HCT116 (cell line): ENCODE data around the gene SGMS1.

Source experiments
- CEBPB ChIP-seq: IDR thresholded peaks from 2 replicates; pipeline ENCODE4 v1.6.1; 2012; ENCODE audit warnings: low read depth
- CTCF ChIP-seq, 3 experiments: fragments of 200-600 bp in 1 of 3; sonication (generic) in 1 of 3; IDR thresholded peaks in 2 of 3; conservative IDR thresholded peaks in 1 of 3; 2 replicates each; pipeline ENCODE4 v1.5.1; 2012 to 2017; ENCODE audit warnings: low read depth in 2 of 3, low read length in 2 of 3, antibody characterized with exemption in 1 of 3, borderline replicate concordance in 1 of 3, control low read depth in 1 of 3, mild to moderate bottlenecking in 1 of 3, mixed read lengths in 1 of 3, mixed run types in 1 of 3, moderate library complexity in 1 of 3; ENCODE audit not compliant: insufficient read depth in 1 of 3
- EGR1 ChIP-seq: IDR thresholded peaks from 2 replicates; pipeline ENCODE4 v1.6.1; 2012; ENCODE audit warnings: low read depth
- ELF1 ChIP-seq: IDR thresholded peaks from 2 replicates; pipeline ENCODE4 v1.6.1; 2012; ENCODE audit warnings: low read depth, borderline replicate concordance
- EZH2 ChIP-seq: fragments of 200-600 bp; sonication (generic); IDR thresholded peaks from 2 replicates; pipeline ENCODE4 v1.6.1; 2017; ENCODE audit warnings: antibody characterized with exemption, mixed run types
- MAX ChIP-seq: IDR thresholded peaks from 2 replicates; pipeline ENCODE4 v1.6.1; 2012
- POLR2A ChIP-seq: IDR thresholded peaks from 2 replicates; pipeline ENCODE4 v1.7.0; 2011; ENCODE audit warnings: borderline replicate concordance; ENCODE audit not compliant: insufficient read depth, insufficient read length; ENCODE audit errors: extremely low read depth
- POLR2AphosphoS5 ChIP-seq: IDR thresholded peaks from 2 replicates; pipeline ENCODE4 v1.6.1; 2011; ENCODE audit warnings: mild to moderate bottlenecking, low read depth, low read length, moderate library complexity
- RAD21 ChIP-seq: IDR thresholded peaks from 2 replicates; pipeline ENCODE4 v1.6.1; 2012; ENCODE audit warnings: low read depth, mild to moderate bottlenecking
- SP1 ChIP-seq: IDR thresholded peaks from 2 replicates; pipeline ENCODE4 v1.6.1; 2012; ENCODE audit warnings: low read depth
- ZFX ChIP-seq: fragments of 450-650 bp; IDR thresholded peaks from 2 replicates; pipeline ENCODE4 v1.6.1; 2017
- TF ChIP-seq, protein P1 (sequence below): IDR thresholded peaks from 2 replicates; pipeline ENCODE4 v1.6.1; 2012; ENCODE audit warnings: low read depth
- TF ChIP-seq, protein P2 (sequence below): IDR thresholded peaks from 2 replicates; pipeline ENCODE4 v1.6.1; 2011; ENCODE audit warnings: mild to moderate bottlenecking, low read length, moderate library complexity; ENCODE audit not compliant: insufficient replicate concordance; ENCODE audit errors: extremely low read depth

- TF ChIP-seq CTCF (IDR thresholded peaks at IDR 0.05 in 2 of 3, conservative IDR thresholded peaks at IDR 0.05 in 1 of 3; ENCODE audit: borderline replicate concordance in 1 of 3, insufficient read depth in 1 of 3, low read depth in 2 of 3, low read length in 2 of 3) (no peak), RAD21 (no peak), ZFX (no peak), POLR2A (no peak), EZH2 (no peak), EGR1 (no peak), MAX (no peak), CEBPB (no peak), SP1 (no peak), ELF1 (no peak), POLR2AphosphoS5 (no peak)
- TF ChIP-seq, protein P1, sequence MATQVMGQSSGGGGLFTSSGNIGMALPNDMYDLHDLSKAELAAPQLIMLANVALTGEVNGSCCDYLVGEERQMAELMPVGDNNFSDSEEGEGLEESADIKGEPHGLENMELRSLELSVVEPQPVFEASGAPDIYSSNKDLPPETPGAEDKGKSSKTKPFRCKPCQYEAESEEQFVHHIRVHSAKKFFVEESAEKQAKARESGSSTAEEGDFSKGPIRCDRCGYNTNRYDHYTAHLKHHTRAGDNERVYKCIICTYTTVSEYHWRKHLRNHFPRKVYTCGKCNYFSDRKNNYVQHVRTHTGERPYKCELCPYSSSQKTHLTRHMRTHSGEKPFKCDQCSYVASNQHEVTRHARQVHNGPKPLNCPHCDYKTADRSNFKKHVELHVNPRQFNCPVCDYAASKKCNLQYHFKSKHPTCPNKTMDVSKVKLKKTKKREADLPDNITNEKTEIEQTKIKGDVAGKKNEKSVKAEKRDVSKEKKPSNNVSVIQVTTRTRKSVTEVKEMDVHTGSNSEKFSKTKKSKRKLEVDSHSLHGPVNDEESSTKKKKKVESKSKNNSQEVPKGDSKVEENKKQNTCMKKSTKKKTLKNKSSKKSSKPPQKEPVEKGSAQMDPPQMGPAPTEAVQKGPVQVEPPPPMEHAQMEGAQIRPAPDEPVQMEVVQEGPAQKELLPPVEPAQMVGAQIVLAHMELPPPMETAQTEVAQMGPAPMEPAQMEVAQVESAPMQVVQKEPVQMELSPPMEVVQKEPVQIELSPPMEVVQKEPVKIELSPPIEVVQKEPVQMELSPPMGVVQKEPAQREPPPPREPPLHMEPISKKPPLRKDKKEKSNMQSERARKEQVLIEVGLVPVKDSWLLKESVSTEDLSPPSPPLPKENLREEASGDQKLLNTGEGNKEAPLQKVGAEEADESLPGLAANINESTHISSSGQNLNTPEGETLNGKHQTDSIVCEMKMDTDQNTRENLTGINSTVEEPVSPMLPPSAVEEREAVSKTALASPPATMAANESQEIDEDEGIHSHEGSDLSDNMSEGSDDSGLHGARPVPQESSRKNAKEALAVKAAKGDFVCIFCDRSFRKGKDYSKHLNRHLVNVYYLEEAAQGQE: no peak
- TF ChIP-seq, protein P2, sequence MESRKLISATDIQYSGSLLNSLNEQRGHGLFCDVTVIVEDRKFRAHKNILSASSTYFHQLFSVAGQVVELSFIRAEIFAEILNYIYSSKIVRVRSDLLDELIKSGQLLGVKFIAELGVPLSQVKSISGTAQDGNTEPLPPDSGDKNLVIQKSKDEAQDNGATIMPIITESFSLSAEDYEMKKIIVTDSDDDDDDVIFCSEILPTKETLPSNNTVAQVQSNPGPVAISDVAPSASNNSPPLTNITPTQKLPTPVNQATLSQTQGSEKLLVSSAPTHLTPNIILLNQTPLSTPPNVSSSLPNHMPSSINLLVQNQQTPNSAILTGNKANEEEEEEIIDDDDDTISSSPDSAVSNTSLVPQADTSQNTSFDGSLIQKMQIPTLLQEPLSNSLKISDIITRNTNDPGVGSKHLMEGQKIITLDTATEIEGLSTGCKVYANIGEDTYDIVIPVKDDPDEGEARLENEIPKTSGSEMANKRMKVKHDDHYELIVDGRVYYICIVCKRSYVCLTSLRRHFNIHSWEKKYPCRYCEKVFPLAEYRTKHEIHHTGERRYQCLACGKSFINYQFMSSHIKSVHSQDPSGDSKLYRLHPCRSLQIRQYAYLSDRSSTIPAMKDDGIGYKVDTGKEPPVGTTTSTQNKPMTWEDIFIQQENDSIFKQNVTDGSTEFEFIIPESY: no peak
Observed at GRCh38 chr10:50345545-50345944, 278.2 kb downstream of the SGMS1 start.
